ENCODE data around the gene TTLL13.

TTLL13 gene

GRCh38 chr15:90211009-90211408 is 38.3 kb upstream of the TTLL13 start:
- no peak overlapping the region for H3K27ac ChIP-seq
- TF ChIP-seq, protein P1, sequence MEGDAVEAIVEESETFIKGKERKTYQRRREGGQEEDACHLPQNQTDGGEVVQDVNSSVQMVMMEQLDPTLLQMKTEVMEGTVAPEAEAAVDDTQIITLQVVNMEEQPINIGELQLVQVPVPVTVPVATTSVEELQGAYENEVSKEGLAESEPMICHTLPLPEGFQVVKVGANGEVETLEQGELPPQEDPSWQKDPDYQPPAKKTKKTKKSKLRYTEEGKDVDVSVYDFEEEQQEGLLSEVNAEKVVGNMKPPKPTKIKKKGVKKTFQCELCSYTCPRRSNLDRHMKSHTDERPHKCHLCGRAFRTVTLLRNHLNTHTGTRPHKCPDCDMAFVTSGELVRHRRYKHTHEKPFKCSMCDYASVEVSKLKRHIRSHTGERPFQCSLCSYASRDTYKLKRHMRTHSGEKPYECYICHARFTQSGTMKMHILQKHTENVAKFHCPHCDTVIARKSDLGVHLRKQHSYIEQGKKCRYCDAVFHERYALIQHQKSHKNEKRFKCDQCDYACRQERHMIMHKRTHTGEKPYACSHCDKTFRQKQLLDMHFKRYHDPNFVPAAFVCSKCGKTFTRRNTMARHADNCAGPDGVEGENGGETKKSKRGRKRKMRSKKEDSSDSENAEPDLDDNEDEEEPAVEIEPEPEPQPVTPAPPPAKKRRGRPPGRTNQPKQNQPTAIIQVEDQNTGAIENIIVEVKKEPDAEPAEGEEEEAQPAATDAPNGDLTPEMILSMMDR (IDR thresholded peaks at IDR 0.05): no peak
- no peak for TF ChIP-seq ZFX (IDR thresholded peaks at IDR 0.05; ENCODE audit: borderline replicate concordance)

DNA sequence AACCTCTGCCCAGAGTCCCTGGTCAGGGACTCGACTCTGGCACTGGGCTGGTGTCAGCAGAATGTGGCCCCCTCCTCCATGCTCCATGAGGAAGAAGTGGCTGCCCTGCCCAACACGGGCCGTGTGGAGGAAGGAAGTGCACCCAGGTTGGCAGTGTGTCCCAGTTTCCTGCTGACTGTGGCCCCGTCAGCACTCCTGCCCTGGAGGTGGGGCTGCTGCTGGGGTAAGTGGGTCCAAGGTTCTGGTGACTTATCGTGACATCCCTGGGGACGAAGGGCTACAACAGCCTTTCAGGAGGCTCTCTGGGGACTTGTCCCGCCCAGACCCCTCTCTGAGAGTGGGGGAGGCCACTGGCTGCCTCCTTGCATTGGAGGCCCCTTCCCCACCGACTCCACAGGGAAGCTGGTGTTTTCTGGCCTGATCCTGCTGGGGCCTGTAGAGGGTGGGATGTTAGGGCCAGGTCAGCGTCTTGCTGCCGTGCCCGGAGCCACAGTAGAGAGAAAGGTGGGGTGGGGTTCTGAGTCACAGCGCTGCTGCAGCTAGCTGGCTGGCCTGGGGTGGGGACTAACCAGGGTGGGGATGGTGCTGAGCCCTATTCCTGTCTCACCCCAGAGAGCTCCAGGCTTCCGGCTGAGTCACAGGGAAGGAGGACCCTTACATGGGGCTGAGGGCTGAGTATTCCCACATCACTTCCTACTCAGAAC is 37.8 kb upstream of the TTLL13 start:
- H3K27ac ChIP-seq: no peak overlapping the region
- no peak for TF ChIP-seq ZFX (IDR thresholded peaks at IDR 0.05; ENCODE audit: borderline replicate concordance)
- TF ChIP-seq, protein P1 (IDR thresholded peaks at IDR 0.05): no peak

DNA sequence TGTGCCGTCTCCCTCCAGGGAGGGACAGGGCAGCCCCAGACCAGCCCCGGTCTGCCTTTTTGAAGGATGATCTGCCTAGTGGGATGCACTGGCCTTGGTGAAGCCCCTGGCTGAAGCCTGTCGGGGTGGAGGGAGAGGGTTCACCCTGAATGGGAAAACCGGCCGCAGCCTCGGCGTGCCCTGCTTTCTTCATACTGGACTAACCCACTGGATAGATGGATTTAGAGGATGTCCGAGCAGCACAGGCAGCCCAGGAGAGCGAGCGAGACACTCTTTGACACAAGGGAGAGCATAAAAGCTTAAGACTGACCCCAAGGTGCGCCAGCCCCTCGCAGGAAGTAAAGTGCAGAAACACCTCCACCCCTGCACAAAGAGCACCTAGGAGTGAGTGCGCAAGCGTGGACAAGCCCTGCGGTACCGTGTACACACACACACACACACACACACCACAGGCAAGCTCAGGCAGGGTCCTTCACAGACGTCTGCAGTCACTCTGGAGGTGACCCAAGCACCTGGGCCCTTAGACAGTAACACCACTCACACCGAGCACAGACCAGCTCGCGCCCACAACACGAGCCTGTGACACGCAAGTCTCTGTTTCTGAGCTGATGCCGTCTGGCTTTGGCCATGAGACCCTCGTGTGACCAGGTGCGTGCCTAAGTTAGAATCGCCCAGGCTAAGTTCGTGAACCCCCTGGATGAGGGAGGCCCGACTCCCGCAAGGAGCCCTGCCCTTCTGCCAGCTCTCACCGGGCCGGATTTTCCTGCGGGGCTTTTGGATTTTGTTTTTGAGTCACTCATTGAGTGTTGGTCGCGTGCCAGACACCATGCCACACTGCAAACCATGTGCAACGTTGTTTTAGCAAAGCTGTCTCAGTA is 36.9 kb upstream of the TTLL13 start:
- no peak for TF ChIP-seq ZFX (IDR thresholded peaks at IDR 0.05; ENCODE audit: borderline replicate concordance)
- TF ChIP-seq, protein P1 (IDR thresholded peaks at IDR 0.05): no peak
- H3K27ac ChIP-seq: no peak overlapping the region

- TF ChIP-seq ZFX (IDR thresholded peaks at IDR 0.05; ENCODE audit: borderline replicate concordance): no peak
- TF ChIP-seq, protein P1 (IDR thresholded peaks at IDR 0.05): no peak
- no peak overlapping the region for H3K27ac ChIP-seq
Observed at GRCh38 chr15:90213122-90213817, 36.1 kb upstream of the TTLL13 start.

- no peak overlapping the region for H3K27ac ChIP-seq
- no peak for TF ChIP-seq ZFX (IDR thresholded peaks at IDR 0.05; ENCODE audit: borderline replicate concordance)
- TF ChIP-seq, protein P1 (IDR thresholded peaks at IDR 0.05): no peak
Observed at GRCh38 chr15:90213818-90214204, 35.5 kb upstream of the TTLL13 start.

GRCh38 chr15:90214553-90215196 is 34.7 kb upstream of the TTLL13 start:
- no peak for TF ChIP-seq ZFX (IDR thresholded peaks at IDR 0.05; ENCODE audit: borderline replicate concordance)
- TF ChIP-seq, protein P1 (IDR thresholded peaks at IDR 0.05): peak; percentile 22; the same call in 1 of the 2 replicates
- no peak overlapping the region for H3K27ac ChIP-seq

Data from 22Rv1 (cell line).